A673 (cell line): ENCODE data around the gene CHST1. TPM values are rescaled to one million over a fixed set of nuclear protein-coding genes. Genes with fewer than 3 reads are reported as not detected.

Experiments used
- BruUV-seq: library from RNA; stranded (reverse); fragments of 400-500 nt; replicated peaks from 2 replicates; lab custom pipeline; 2021; lab: Mats Ljungman, UMichigan
- CTCF ChIA-PET: fragments of 300-600 bp; sonication (Branson Sonifier 250); formaldehyde crosslinking; loops from one replicate; lab custom pipeline; 2022; ENCODE audit warnings: antibody characterized with exemption; lab: Charles Lee
- POLR2A ChIA-PET: fragments of 300-600 bp; sonication (Branson Sonifier 250); formaldehyde crosslinking; loops from one replicate; lab custom pipeline; 2022; ENCODE audit warnings: antibody characterized with exemption; ENCODE audit not compliant: low non-redundant PET; lab: Charles Lee
- DNase-seq: peaks from one replicate; pipeline ENCODE4 v3.0.0-alpha.2; 2015; ENCODE audit warnings: low spot score
- H3K27ac ChIP-seq: fragments of 200-600 bp; sonication (generic); 2 replicates; pipeline ENCODE4 v1.5.1; 2016; ENCODE audit warnings: mixed run types, low read depth, mild to moderate bottlenecking, mixed read lengths, antibody characterized with exemption, low read length; ENCODE audit not compliant: poor library complexity, severe bottlenecking
- H3K27me3 ChIP-seq: fragments of 200-600 bp; sonication (generic); replicated peaks from 2 replicates; pipeline ENCODE4 v1.6.1; 2017; ENCODE audit warnings: mixed run types, low read depth, mild to moderate bottlenecking, mixed read lengths, antibody characterized with exemption, low read length; ENCODE audit not compliant: insufficient read depth, poor library complexity
- H3K36me3 ChIP-seq: fragments of 200-600 bp; sonication (generic); 2 replicates; pipeline ENCODE4 v1.6.1; 2016; ENCODE audit warnings: mixed run types, mild to moderate bottlenecking, mixed read lengths, antibody characterized with exemption, low read length; ENCODE audit not compliant: insufficient read depth, poor library complexity, severe bottlenecking
- H3K4me1 ChIP-seq: fragments of 200-600 bp; sonication (generic); 2 replicates; pipeline ENCODE4 v1.6.1; 2017; ENCODE audit warnings: mixed run types, mild to moderate bottlenecking, mixed read lengths, antibody characterized with exemption, low read length; ENCODE audit not compliant: insufficient read depth, poor library complexity, severe bottlenecking
- H3K4me3 ChIP-seq: fragments of 200-600 bp; sonication (generic); 2 replicates; pipeline ENCODE4 v1.5.1; 2016; ENCODE audit warnings: low read depth, mixed run types, mild to moderate bottlenecking, mixed read lengths, low read length; ENCODE audit not compliant: poor library complexity, severe bottlenecking
- H3K9me3 ChIP-seq: fragments of 200-600 bp; sonication (generic); 2 replicates; pipeline ENCODE4 v1.6.1; 2016; ENCODE audit warnings: mixed run types, low read depth, mild to moderate bottlenecking, mixed read lengths, antibody characterized with exemption, low read length; ENCODE audit not compliant: poor library complexity, severe bottlenecking
- CTCF ChIP-seq: fragments of 300-800, 200-600 bp; sonication (generic); conservative IDR thresholded peaks from 2 replicates; pipeline ENCODE4 v1.5.1; 2017; ENCODE audit warnings: low read depth, mild to moderate bottlenecking, antibody characterized with exemption, low read length, moderate library complexity, mixed read lengths
- EZH2 ChIP-seq: fragments of 200-600 bp; sonication (generic); IDR thresholded peaks from 2 replicates; pipeline ENCODE4 v1.6.1; 2017; ENCODE audit warnings: borderline replicate concordance, low read depth, mild to moderate bottlenecking, mixed read lengths, antibody characterized with exemption, low read length; ENCODE audit not compliant: poor library complexity, severe bottlenecking
- intact Hi-C: fragments of 100-400 bp; cut with micrococcal nuclease; formaldehyde crosslinking; loops from one replicate; pipeline ENCODE4 v1.10.0; 2022; ENCODE audit not compliant: unreplicated experiment
- total RNA-seq: library from RNA; stranded (reverse); gene quantifications from 2 replicates; pipeline ENCODE4 v1.2.3, GENCODE V29; 2021

CHST1 gene
- total RNA-seq, 1 experiment from 2014 or later: 17.0 TPM

- intact Hi-C loops: no loop called here
Measured at GRCh38 chr11:45648931-45649330, 16.5 kb downstream of the CHST1 start.

GRCh38 chr11:45647786-45648185, 17.6 kb downstream of the CHST1 start:
- H3K36me3 ChIP-seq: no peaks in the 10 kb centered on the region
- BruUV-seq: no TSS peak
- TF ChIP-seq CTCF (no peak), EZH2 (no peak)
- no peaks in the 10 kb centered on the region for H3K4me1 ChIP-seq
- H3K27me3 ChIP-seq: no peaks in the 10 kb centered on the region
- H3K27ac ChIP-seq: no peak overlapping the region
- DNase-seq: no peak
- H3K4me3 ChIP-seq: no peak overlapping the region
- CTCF ChIA-PET: no interaction called here
- POLR2A ChIA-PET: no interaction called here
- no peaks in the 10 kb centered on the region for H3K9me3 ChIP-seq
- intact Hi-C loops: no loop called here

More at GRCh38 chr11:45648931-45649330, 16.5 kb downstream of the CHST1 start:
- ChIA-PET POLR2A (no interaction called here), CTCF (interaction anchor here (0.6 kb wide), 1 partner anchor 59 kb away, joined by 3 read pairs; no protein-coding TSS in a partner anchor)
- BruUV-seq: no TSS peak
- no peak for DNase-seq
- Histone ChIP-seq H3K27ac (no peak overlapping the region), H3K27me3 (no peaks in the 10 kb centered on the region), H3K4me1 (no peaks in the 10 kb centered on the region), H3K9me3 (no peaks in the 10 kb centered on the region), H3K36me3 (no peaks in the 10 kb centered on the region), H3K4me3 (no peak overlapping the region)
- TF ChIP-seq EZH2 (no peak), CTCF (no peak)

- no TSS peak for BruUV-seq
- no peaks in the 10 kb centered on the region for H3K27me3 ChIP-seq
- intact Hi-C loops: no loop called here
- H3K4me1 ChIP-seq: no peaks in the 10 kb centered on the region
- H3K9me3 ChIP-seq: no peaks in the 10 kb centered on the region
- CTCF ChIA-PET: interaction anchor here (1.5 kb wide), 1 partner anchor 7 kb away, joined by 13 read pairs; no protein-coding TSS in a partner anchor
- no peak for TF ChIP-seq EZH2
- no peak for TF ChIP-seq CTCF
- DNase-seq: no peak
- H3K4me3 ChIP-seq: no peak overlapping the region
- POLR2A ChIA-PET: no interaction called here
- H3K36me3 ChIP-seq: no peaks in the 10 kb centered on the region
- no peak overlapping the region for H3K27ac ChIP-seq
Measured at GRCh38 chr11:45647329-45647728, 18.1 kb downstream of the CHST1 start.
